Measurements from ENCODE around the gene ARHGEF4. TPM values are rescaled to one million over a fixed set of nuclear protein-coding genes. Genes with fewer than 3 reads are reported as not detected.

Gene ARHGEF4
- total and polyA plus RNA-seq, 2 donors from 2014 or later: 0.90 to 0.94 TPM

DNA sequence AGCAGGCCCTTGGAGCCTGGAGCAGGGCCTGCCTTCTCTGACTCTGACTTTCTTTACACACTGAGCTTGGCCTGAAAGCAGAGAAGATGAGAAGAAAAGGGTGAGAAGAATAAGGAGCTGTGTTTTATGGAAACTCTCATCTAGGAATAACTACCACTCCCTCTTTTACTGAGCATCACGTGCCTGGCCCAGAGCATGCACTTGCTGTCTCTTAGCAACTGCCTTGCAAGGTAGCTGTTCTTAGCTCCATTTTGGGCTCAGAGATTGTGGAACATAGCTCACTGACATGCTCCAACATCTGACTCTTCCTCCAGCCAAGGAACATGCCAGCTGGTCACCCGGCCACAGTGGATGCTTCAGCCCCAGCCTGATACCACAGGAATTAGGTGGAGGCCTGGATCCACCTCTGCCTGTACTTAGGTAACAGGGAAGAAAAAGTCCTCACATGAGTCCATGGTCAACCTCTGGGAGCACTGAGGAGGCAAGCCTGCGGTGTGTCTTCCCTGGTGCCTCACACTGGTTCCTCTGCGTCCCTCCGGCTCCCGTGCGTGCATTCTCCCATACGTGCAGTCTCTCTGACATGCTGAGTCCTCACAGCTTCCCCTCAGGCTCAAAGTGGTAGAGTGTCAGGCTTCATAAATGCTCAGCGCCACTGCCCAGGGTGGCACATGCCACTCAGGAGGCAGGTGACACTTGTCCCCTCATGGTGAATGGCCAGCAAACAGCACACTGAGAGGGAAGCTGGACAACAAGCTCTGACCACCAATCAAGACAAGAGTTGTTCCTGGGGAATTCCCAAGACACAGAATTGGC is 45.7 kb upstream of the ARHGEF4 start:
- FAIRE-seq: no peak
- Histone ChIP-seq H3K9ac (ENCODE audit: low read length in 3 of 3) (no peak overlapping the region), H3K9me3 (ENCODE audit: control insufficient read depth in 2 of 3, insufficient read depth in 1 of 3, low read length in 3 of 3) (no peaks in the 10 kb centered on the region), H3K4me1 (ENCODE audit: control insufficient read depth in 2 of 3, insufficient read depth in 2 of 3, low read depth in 1 of 3, low read length in 3 of 3) (no peaks in the 10 kb centered on the region), H3K4me3 (ENCODE audit: low read length in 3 of 3) (no peak overlapping the region), H3K27me3 (ENCODE audit: control insufficient read depth, insufficient read depth, low read length) (no peaks in the 10 kb centered on the region), H3K36me3 (ENCODE audit: control insufficient read depth in 2 of 3, insufficient read depth in 3 of 3, low read length in 3 of 3) (no peaks in the 10 kb centered on the region), H3K27ac (ENCODE audit: low read depth in 2 of 2, low read length in 2 of 2) (peak overlapping the region in 1 of 2 donors; percentile 48)
- TF ChIP-seq, protein P1, sequence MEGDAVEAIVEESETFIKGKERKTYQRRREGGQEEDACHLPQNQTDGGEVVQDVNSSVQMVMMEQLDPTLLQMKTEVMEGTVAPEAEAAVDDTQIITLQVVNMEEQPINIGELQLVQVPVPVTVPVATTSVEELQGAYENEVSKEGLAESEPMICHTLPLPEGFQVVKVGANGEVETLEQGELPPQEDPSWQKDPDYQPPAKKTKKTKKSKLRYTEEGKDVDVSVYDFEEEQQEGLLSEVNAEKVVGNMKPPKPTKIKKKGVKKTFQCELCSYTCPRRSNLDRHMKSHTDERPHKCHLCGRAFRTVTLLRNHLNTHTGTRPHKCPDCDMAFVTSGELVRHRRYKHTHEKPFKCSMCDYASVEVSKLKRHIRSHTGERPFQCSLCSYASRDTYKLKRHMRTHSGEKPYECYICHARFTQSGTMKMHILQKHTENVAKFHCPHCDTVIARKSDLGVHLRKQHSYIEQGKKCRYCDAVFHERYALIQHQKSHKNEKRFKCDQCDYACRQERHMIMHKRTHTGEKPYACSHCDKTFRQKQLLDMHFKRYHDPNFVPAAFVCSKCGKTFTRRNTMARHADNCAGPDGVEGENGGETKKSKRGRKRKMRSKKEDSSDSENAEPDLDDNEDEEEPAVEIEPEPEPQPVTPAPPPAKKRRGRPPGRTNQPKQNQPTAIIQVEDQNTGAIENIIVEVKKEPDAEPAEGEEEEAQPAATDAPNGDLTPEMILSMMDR (IDR thresholded peaks at IDR 0.05; ENCODE audit: borderline replicate concordance, extremely low read depth, insufficient read depth): no peak
- no peak for DNase-seq
- intact Hi-C loops (cut with DNase I): no loop called here

DNA sequence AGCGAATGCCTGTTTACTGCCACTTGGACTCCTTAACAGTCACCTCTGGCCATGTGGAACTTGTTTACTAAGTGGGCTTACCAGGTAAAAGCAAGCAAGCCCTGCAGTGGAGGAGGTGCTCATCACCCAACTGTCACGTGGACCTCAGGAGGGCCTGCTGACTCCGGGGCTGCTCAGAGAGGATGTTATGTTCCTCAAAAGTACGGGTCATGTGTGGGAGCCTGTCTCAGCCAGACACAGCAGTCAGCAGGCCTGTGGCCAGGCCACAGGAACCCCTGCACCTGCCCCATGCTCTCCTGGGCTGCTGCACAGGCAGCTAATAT is 45.1 kb upstream of the ARHGEF4 start:
- no peak for FAIRE-seq
- Histone ChIP-seq H3K27me3 (ENCODE audit: control insufficient read depth, insufficient read depth, low read length) (no peaks in the 10 kb centered on the region), H3K4me3 (ENCODE audit: low read length in 3 of 3) (no peak overlapping the region), H3K36me3 (ENCODE audit: control insufficient read depth in 2 of 3, insufficient read depth in 3 of 3, low read length in 3 of 3) (no peaks in the 10 kb centered on the region), H3K27ac (ENCODE audit: low read depth in 2 of 2, low read length in 2 of 2) (peak overlapping the region in 1 of 2 donors; percentile 48), H3K9me3 (ENCODE audit: control insufficient read depth in 2 of 3, insufficient read depth in 1 of 3, low read length in 3 of 3) (no peaks in the 10 kb centered on the region), H3K4me1 (ENCODE audit: control insufficient read depth in 2 of 3, insufficient read depth in 2 of 3, low read depth in 1 of 3, low read length in 3 of 3) (no peaks in the 10 kb centered on the region), H3K9ac (ENCODE audit: low read length in 3 of 3) (no peak overlapping the region)
- intact Hi-C loops (cut with DNase I): no loop called here
- TF ChIP-seq, protein P1 (IDR thresholded peaks at IDR 0.05; ENCODE audit: borderline replicate concordance, extremely low read depth, insufficient read depth): no peak
- no peak for DNase-seq

DNA sequence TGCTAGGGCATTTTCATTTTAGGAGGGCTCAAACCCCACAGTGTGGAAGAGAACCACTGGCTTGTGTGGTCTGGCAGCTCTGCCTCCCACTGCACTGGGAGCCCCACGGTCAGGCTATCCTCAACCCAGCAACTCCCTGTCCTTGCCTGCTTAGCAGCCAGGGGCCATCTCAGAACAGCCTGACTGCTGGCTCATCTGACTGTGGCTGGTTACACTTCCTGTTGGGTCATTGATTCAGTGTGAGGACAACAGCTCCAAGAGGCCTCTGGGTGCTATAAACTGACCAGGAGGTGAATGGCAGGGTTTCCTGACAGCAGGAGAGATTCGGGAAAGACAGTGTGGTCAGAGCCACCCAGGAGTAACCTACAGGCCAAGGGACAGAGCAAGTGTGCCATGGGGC is 41.3 kb upstream of the ARHGEF4 start:
- FAIRE-seq: no peak
- H3K36me3 ChIP-seq (ENCODE audit: control insufficient read depth in 2 of 3, insufficient read depth in 3 of 3, low read length in 3 of 3): no peaks in the 10 kb centered on the region
- no peaks in the 10 kb centered on the region for H3K9me3 ChIP-seq (ENCODE audit: control insufficient read depth in 2 of 3, insufficient read depth in 1 of 3, low read length in 3 of 3)
- DNase-seq: no peak
- H3K4me1 ChIP-seq (ENCODE audit: control insufficient read depth in 2 of 3, insufficient read depth in 2 of 3, low read depth in 1 of 3, low read length in 3 of 3): peaks cover 0 to 6% (median 0%) of the 10 kb centered on the region in 3 donors
- TF ChIP-seq, protein P1 (IDR thresholded peaks at IDR 0.05; ENCODE audit: borderline replicate concordance, extremely low read depth, insufficient read depth): no peak
- no peak overlapping the region for H3K4me3 ChIP-seq (ENCODE audit: low read length in 3 of 3)
- intact Hi-C loops (cut with DNase I): loop anchor here (5.0 kb wide), 1 partner anchor 77 kb away; no protein-coding TSS in a partner anchor
- no peak overlapping the region for H3K27ac ChIP-seq (ENCODE audit: low read depth in 2 of 2, low read length in 2 of 2)
- no peaks in the 10 kb centered on the region for H3K27me3 ChIP-seq (ENCODE audit: control insufficient read depth, insufficient read depth, low read length)
- no peak overlapping the region for H3K9ac ChIP-seq (ENCODE audit: low read length in 3 of 3)

Data from kidney (tissue), 14 donors.